ENCODE results near the gene AMOT.

- TF ChIP-seq CTCF (IDR thresholded peaks at IDR 0.05) (no peak), POLR2A (IDR thresholded peaks at IDR 0.05) (no peak), POLR2AphosphoS5 (IDR thresholded peaks at IDR 0.05) (no peak)
Observed at GRCh38 chrX:112863850-112864249, 23.2 kb upstream of the AMOT start.

All from suprapubic skin (tissue), 4 donors.